Panc1 (cell line): Measurements from ENCODE around the gene HS1BP3. TPM values are rescaled to one million over a fixed set of nuclear protein-coding genes. Genes with fewer than 3 reads are reported as not detected.

Experiments used
- ATAC-seq: fragments of 200-7000 bp; cut with Tn5 transposase; 2 replicates; pipeline ENCODE4 v1.9.1; 2020; ENCODE audit warnings: mild to moderate bottlenecking, moderate library complexity
- BruUV-seq: library from RNA; stranded (reverse); fragments of 400-500 nt; replicated peaks from 2 replicates; lab custom pipeline; 2021; lab: Mats Ljungman, UMichigan
- CTCF ChIA-PET: fragments of 300-600 bp; sonication (Branson Sonifier 250); formaldehyde crosslinking; loops from one replicate; lab custom pipeline; 2022; ENCODE audit warnings: antibody characterized with exemption; lab: Charles Lee
- POLR2A ChIA-PET: fragments of 300-600 bp; sonication (Branson Sonifier 250); formaldehyde crosslinking; loops from one replicate; lab custom pipeline; 2022; ENCODE audit warnings: antibody characterized with exemption; lab: Charles Lee
- DNase-seq: peaks from one replicate; pipeline ENCODE4 v3.0.0-alpha.2; 2010; ENCODE audit warnings: low read depth, low spot score
- H3K27ac ChIP-seq: 2 replicates; pipeline ENCODE4 v1.5.1; 2011; ENCODE audit warnings: mild to moderate bottlenecking, low read length, inconsistent platforms
- H3K27me3 ChIP-seq: fragments of 200-500 bp; sonication (Bioruptor generic); 2 replicates; pipeline ENCODE4 v1.6.0; 2014; ENCODE audit warnings: low read length, inconsistent platforms; ENCODE audit not compliant: control insufficient read depth, insufficient read depth
- H3K36me3 ChIP-seq: fragments of 200-500 bp; sonication (Bioruptor generic); 2 replicates; pipeline ENCODE4 v1.5.1; 2014; ENCODE audit warnings: inconsistent platforms, mild to moderate bottlenecking, low read length, moderate library complexity; ENCODE audit not compliant: control insufficient read depth, insufficient read depth
- H3K4me1 ChIP-seq: 2 replicates; pipeline ENCODE4 v1.5.1; 2011; ENCODE audit warnings: inconsistent platforms, mild to moderate bottlenecking, low read length, moderate library complexity; ENCODE audit not compliant: control insufficient read depth, insufficient read depth
- H3K4me3 ChIP-seq, 2 experiments: 2 replicates each; pipeline ENCODE4 v1.5.1; 2011 to 2012; ENCODE audit warnings: low read depth in 2 of 2, low read length in 2 of 2, mild to moderate bottlenecking in 2 of 2, inconsistent platforms in 1 of 2, moderate library complexity in 1 of 2
- H3K9me3 ChIP-seq: fragments of 200-500 bp; sonication (Bioruptor generic); 2 replicates; pipeline ENCODE4 v1.5.1; 2014; ENCODE audit warnings: low read depth, mild to moderate bottlenecking, inconsistent platforms, low read length, moderate library complexity; ENCODE audit not compliant: control insufficient read depth, insufficient read depth
- POLR2AphosphoS5 ChIP-seq: IDR thresholded peaks from 2 replicates; pipeline ENCODE4 v1.6.1; 2012; ENCODE audit warnings: mild to moderate bottlenecking, low read depth, low read length, moderate library complexity
- SIN3A ChIP-seq: IDR thresholded peaks from 2 replicates; pipeline ENCODE4 v1.6.1; 2012; ENCODE audit warnings: low read depth, mild to moderate bottlenecking, low read length, moderate library complexity, borderline replicate concordance; ENCODE audit not compliant: insufficient read depth
- TCF7L2 ChIP-seq: IDR thresholded peaks from 2 replicates; pipeline ENCODE4 v1.6.1; 2011; ENCODE audit warnings: mild to moderate bottlenecking, low read depth, low read length, inconsistent platforms
- in situ Hi-C: cut with HindIII; loops from 2 replicates; pipeline ENCODE4 v1.10.0; 2016; ENCODE audit warnings: low sequenced_read_pairs, low pct_unique_long_range_greater_than_20kb
- intact Hi-C: fragments of 100-400 bp; cut with micrococcal nuclease; formaldehyde crosslinking; loops from one replicate; pipeline ENCODE4 v1.10.0; 2022; ENCODE audit not compliant: unreplicated experiment
- total RNA-seq: library from RNA; stranded (reverse); gene quantifications from one replicate; pipeline ENCODE4 v1.2.1, GENCODE V29; 2021; ENCODE audit not compliant: unreplicated experiment
- TF ChIP-seq, protein P1 (sequence below): fragments of 450-650 bp; IDR thresholded peaks from 2 replicates; pipeline ENCODE4 v1.5.1; 2017; ENCODE audit warnings: mild to moderate bottlenecking
- TF ChIP-seq, protein P2 (sequence below), 2 experiments: IDR thresholded peaks; 2 replicates each; pipeline ENCODE4 v1.6.1; 2011 to 2012; ENCODE audit warnings: low read depth in 2 of 2, control low read depth in 1 of 2, low read length in 1 of 2, mild to moderate bottlenecking in 1 of 2, moderate library complexity in 1 of 2; ENCODE audit not compliant: insufficient read depth in 1 of 2

Gene HS1BP3
- total RNA-seq, 1 experiment from 2014 or later = 46.1 TPM

DNA sequence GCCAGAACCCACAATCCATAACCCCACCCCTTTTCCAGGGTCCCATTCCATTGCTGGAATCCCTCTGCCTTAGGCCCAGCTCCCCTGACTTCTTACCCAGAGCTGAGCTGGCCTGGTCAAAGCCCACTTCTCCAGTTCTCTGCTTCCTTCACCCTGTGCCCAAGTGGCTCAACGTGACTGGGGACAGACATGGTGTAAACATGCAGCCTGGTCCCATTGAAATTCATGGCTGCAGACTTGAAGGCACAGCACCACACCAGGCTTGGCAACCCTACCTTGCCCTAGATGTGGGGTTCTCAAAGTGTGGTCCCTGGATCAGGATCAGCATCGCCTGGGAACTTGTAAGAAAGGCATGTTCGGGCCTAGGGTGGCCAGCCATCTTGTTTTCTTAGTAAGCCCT, 3.7 kb downstream of the HS1BP3 start:
- Histone ChIP-seq H3K27ac (no peak overlapping the region), H3K36me3 (no peaks in the 10 kb centered on the region), H3K4me3 (no peak overlapping the region), H3K9me3 (no peaks in the 10 kb centered on the region), H3K27me3 (no peaks in the 10 kb centered on the region), H3K4me1 (peaks cover 9% of the 10 kb centered on the region)
- CTCF ChIA-PET = interaction anchor here (0.6 kb wide), 1 partner anchor 203 kb away, joined by 3 read pairs; no protein-coding TSS in a partner anchor
- ATAC-seq = no peak
- BruUV-seq = no TSS peak
- TF ChIP-seq TCF7L2 = no peak
- POLR2A ChIA-PET = no interaction called here
- intact Hi-C loops = no loop called here
- DNase-seq = no peak
- in situ Hi-C loops = loop anchor here (25.0 kb wide), 1 partner anchor 210 kb away; the partner anchor contains the start of gene RHOB

DNA sequence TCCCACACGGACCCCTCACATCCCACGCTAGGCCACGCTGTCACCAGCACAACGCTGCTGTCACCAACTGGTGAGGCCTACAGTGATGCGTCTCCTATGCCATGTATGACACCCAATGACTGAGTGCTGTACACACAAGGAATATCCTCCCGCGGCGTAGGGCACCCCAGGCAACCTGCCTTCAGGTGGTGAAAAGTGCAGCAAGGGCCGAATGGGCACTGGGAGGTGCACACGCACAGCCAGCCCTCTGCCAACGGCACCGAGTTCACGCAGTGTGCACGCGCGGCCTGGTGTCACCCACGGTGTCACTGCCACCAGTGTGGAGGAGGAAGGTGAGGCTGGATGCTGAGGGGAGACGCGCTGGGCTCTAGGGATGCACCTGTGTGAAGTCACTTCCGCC, 4.5 kb downstream of the HS1BP3 start:
- BruUV-seq = no TSS peak
- in situ Hi-C loops = loop anchor here (25.0 kb wide), 1 partner anchor 209 kb away; the partner anchor contains the start of gene RHOB
- ChIA-PET POLR2A (no interaction called here), CTCF (interaction anchor here (0.6 kb wide), 1 partner anchor 202 kb away, joined by 3 read pairs; no protein-coding TSS in a partner anchor)
- ATAC-seq (no peak), DNase-seq (no peak)
- intact Hi-C loops = no loop called here
- H3K27me3 ChIP-seq = no peaks in the 10 kb centered on the region
- peaks cover 5% of the 10 kb centered on the region for H3K4me1 ChIP-seq
- no peak overlapping the region for H3K4me3 ChIP-seq
- no peaks in the 10 kb centered on the region for H3K9me3 ChIP-seq
- H3K27ac ChIP-seq = no peak overlapping the region
- no peaks in the 10 kb centered on the region for H3K36me3 ChIP-seq
- TF ChIP-seq SIN3A (no peak), POLR2AphosphoS5 (no peak), TCF7L2 (no peak)
- TF ChIP-seq, protein P1, sequence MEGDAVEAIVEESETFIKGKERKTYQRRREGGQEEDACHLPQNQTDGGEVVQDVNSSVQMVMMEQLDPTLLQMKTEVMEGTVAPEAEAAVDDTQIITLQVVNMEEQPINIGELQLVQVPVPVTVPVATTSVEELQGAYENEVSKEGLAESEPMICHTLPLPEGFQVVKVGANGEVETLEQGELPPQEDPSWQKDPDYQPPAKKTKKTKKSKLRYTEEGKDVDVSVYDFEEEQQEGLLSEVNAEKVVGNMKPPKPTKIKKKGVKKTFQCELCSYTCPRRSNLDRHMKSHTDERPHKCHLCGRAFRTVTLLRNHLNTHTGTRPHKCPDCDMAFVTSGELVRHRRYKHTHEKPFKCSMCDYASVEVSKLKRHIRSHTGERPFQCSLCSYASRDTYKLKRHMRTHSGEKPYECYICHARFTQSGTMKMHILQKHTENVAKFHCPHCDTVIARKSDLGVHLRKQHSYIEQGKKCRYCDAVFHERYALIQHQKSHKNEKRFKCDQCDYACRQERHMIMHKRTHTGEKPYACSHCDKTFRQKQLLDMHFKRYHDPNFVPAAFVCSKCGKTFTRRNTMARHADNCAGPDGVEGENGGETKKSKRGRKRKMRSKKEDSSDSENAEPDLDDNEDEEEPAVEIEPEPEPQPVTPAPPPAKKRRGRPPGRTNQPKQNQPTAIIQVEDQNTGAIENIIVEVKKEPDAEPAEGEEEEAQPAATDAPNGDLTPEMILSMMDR = no peak
- TF ChIP-seq, protein P2, sequence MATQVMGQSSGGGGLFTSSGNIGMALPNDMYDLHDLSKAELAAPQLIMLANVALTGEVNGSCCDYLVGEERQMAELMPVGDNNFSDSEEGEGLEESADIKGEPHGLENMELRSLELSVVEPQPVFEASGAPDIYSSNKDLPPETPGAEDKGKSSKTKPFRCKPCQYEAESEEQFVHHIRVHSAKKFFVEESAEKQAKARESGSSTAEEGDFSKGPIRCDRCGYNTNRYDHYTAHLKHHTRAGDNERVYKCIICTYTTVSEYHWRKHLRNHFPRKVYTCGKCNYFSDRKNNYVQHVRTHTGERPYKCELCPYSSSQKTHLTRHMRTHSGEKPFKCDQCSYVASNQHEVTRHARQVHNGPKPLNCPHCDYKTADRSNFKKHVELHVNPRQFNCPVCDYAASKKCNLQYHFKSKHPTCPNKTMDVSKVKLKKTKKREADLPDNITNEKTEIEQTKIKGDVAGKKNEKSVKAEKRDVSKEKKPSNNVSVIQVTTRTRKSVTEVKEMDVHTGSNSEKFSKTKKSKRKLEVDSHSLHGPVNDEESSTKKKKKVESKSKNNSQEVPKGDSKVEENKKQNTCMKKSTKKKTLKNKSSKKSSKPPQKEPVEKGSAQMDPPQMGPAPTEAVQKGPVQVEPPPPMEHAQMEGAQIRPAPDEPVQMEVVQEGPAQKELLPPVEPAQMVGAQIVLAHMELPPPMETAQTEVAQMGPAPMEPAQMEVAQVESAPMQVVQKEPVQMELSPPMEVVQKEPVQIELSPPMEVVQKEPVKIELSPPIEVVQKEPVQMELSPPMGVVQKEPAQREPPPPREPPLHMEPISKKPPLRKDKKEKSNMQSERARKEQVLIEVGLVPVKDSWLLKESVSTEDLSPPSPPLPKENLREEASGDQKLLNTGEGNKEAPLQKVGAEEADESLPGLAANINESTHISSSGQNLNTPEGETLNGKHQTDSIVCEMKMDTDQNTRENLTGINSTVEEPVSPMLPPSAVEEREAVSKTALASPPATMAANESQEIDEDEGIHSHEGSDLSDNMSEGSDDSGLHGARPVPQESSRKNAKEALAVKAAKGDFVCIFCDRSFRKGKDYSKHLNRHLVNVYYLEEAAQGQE (IDR thresholded peaks at IDR 0.05; ENCODE audit: insufficient read depth in 1 of 2, low read depth in 2 of 2, low read length in 1 of 2) = no peak

- H3K4me1 ChIP-seq = peaks cover 5% of the 10 kb centered on the region
- no peak overlapping the region for H3K4me3 ChIP-seq
- no TSS peak for BruUV-seq
- intact Hi-C loops (no loop called here), in situ Hi-C loops (loop anchor here (25.0 kb wide), 1 partner anchor 208 kb away; the partner anchor contains the start of gene RHOB)
- ATAC-seq (no peak), DNase-seq (no peak)
- ChIA-PET POLR2A (no interaction called here), CTCF (no interaction called here)
- no peaks in the 10 kb centered on the region for H3K36me3 ChIP-seq
- TF ChIP-seq SIN3A = no peak
- no peak for TF ChIP-seq POLR2AphosphoS5
- H3K27ac ChIP-seq = no peak overlapping the region
- no peaks in the 10 kb centered on the region for H3K27me3 ChIP-seq
- no peaks in the 10 kb centered on the region for H3K9me3 ChIP-seq
Observed at GRCh38 chr2:20645761-20646160, 5.1 kb downstream of the HS1BP3 start.
